ENCODE results near the gene RPL10. TPM values are rescaled to one million over a fixed set of nuclear protein-coding genes. Genes with fewer than 3 reads are reported as not detected.
A peak's percentile ranks its signal among the peaks of the same experiment; 100 is the strongest.

Gene RPL10
- 2,633 and 2,739 TPM in 2 replicates for total RNA-seq (2021; fragmentation: NEBNext Ultra II Directional; extraction: Animal tissue kit (Norgen Biotek cat#: 25700))
- polyA plus RNA-seq (2011; rRNA removed): 4,127 and 4,293 TPM in 2 replicates
- polyA plus RNA-seq (2011; cell fraction: cytosol; rRNA removed): 5,761 TPM
- polyA plus RNA-seq (2011; cell fraction: nucleus; rRNA removed): 3,153 TPM
- 3,130 to 3,861 TPM (median 3,536 TPM) in 4 replicates for polyA plus RNA-seq (2012, experiment 1 of 2)
- 7,339 TPM for polyA plus RNA-seq (2012, experiment 2 of 2)
- 3,375 TPM for polyA plus RNA-seq (2013, experiment 1 of 2)
- 3,168 TPM for polyA plus RNA-seq (2013, experiment 2 of 2)
- 1,237 and 1,471 TPM in 2 replicates for polyA minus RNA-seq (2011; rRNA and poly(A)+ RNA removed)
- polyA minus RNA-seq (2011; cell fraction: cytosol; rRNA and poly(A)+ RNA removed): 1,290 TPM
- 850 TPM for polyA minus RNA-seq (2011; cell fraction: nucleus; rRNA and poly(A)+ RNA removed)
- long read RNA-seq, experiment 1, transcript RPL10-201 (6 exons, 2,278 nt): major isoform, 1,443 of 1,850 reads
- long read RNA-seq, experiment 1, transcript RPL10-204 (7 exons, 2,318 nt): minor isoform, 32 of 1,850 reads
- long read RNA-seq, experiment 1, transcript RPL10-211 (5 exons, 802 nt): minor isoform, 15 of 1,850 reads
- long read RNA-seq, experiment 1, partial matches to known transcripts: 315 of 1,850 reads
- long read RNA-seq, experiment 1, other reads (novel, unspliced or antisense): 41 of 1,850 reads
- long read RNA-seq, experiment 2, transcript RPL10-211 (5 exons, 802 nt): minor isoform, 5 of 316 reads
- long read RNA-seq, experiment 2, transcript RPL10-204 (7 exons, 2,318 nt): minor isoform, 62 of 316 reads
- long read RNA-seq, experiment 2, transcript RPL10-201 (6 exons, 2,278 nt): major isoform, 196 of 316 reads
- long read RNA-seq, experiment 2, partial matches to known transcripts: 26 of 316 reads
- long read RNA-seq, experiment 2, other reads (novel, unspliced or antisense): 16 of 316 reads

GRCh38 chrX:154397888-154398667 lies at the start of gene RPL10:
RPL10 (plus strand) TSS chrX:154398377; CDS start chrX:154398520, 143 bp downstream.
- Histone ChIP-seq H3K9ac (replicated peaks in 1 of 4; ENCODE audit: extremely low read depth in 1 of 4, low read depth in 3 of 4, low read length in 3 of 4) (peak within 1 kb of the TSS; percentile 62 to 99 (median 95)), H3K36me3 (ENCODE audit: control insufficient read depth in 2 of 4, insufficient read depth in 4 of 4, low read length in 3 of 4) (peaks cover 13 to 25% (median 19%) of the 10 kb centered on the region in 4 experiments), H3K79me2 (ENCODE audit: control insufficient read depth in 1 of 2, insufficient read depth in 2 of 2, low read length in 2 of 2) (peaks cover 0 to 15% of the 10 kb centered on the region in 2 experiments; a peak in 2 of 4 replicates), H2BK12ac (ENCODE audit: low read depth, low read length) (no peak within 1 kb of the TSS; the same call in 1 of the 2 replicates), H3K9me3 (ENCODE audit: insufficient read depth in 2 of 2, low read depth in 1 of 2, low read length in 1 of 2) (no peaks in the 10 kb centered on the region), H4K91ac (replicated peaks; ENCODE audit: insufficient read length, low read length) (peak within 1 kb of the TSS; percentile 84), H2BK20ac (ENCODE audit: low read length) (no peak within 1 kb of the TSS), H2BK15ac (ENCODE audit: low read length) (no peak within 1 kb of the TSS), H3K23me2 (ENCODE audit: low read depth, low read length) (peaks cover 6% of the 10 kb centered on the region; the same call in 1 of the 2 replicates), H3K27me3 (replicated peaks in 1 of 4; ENCODE audit: control insufficient read depth in 3 of 4, extremely low read depth in 1 of 4, insufficient read depth in 3 of 4, low read length in 3 of 4) (no peaks in the 10 kb centered on the region), H3K56ac (replicated peaks; ENCODE audit: insufficient read length, low read depth, low read length) (peak within 1 kb of the TSS; percentile 85), H3K27ac (ENCODE audit: low read depth, low read length) (peak within 1 kb of the TSS; percentile 95), H2AFZ (ENCODE audit: low read length) (no peak within 1 kb of the TSS), H2BK120ac (replicated peaks; ENCODE audit: low read depth, low read length) (no peak within 1 kb of the TSS), H3K4me2 (ENCODE audit: insufficient read depth in 1 of 2, low read depth in 2 of 2, low read length in 2 of 2) (peak within 1 kb of the TSS; percentile 84 to 85), H3K14ac (ENCODE audit: insufficient read length) (no peak within 1 kb of the TSS), H4K8ac (ENCODE audit: extremely low read depth, insufficient read depth, low read length) (peak within 1 kb of the TSS; percentile 95; the same call in 1 of the 2 replicates), H3K79me1 (ENCODE audit: low read depth, low read length) (no peaks in the 10 kb centered on the region), H3K18ac (ENCODE audit: extremely low read depth, low read length) (peak within 1 kb of the TSS; percentile 93), H2AK5ac (ENCODE audit: low read depth, low read length) (0 out of 2 replicates have a peak within 1 kb of the TSS, but pooled peaks have one; percentile 16), H2BK5ac (ENCODE audit: low read depth, low read length) (peak within 1 kb of the TSS; percentile 85), H3K4me1 (replicated peaks in 1 of 4; ENCODE audit: control insufficient read depth in 3 of 4, insufficient read depth in 4 of 4, low read length in 3 of 4) (peaks cover 0 to 6% (median 0%) of the 10 kb centered on the region in 4 experiments; a peak in 2 of 7 replicates), H4K5ac (ENCODE audit: insufficient read length, low read depth, low read length) (peak within 1 kb of the TSS; percentile 86), H4K20me1 (replicated peaks in 1 of 2; ENCODE audit: control insufficient read depth in 1 of 2, insufficient read depth in 2 of 2, low read length in 2 of 2) (peaks cover 3 to 4% of the 10 kb centered on the region in 2 experiments), H3K4me3 (ENCODE audit: extremely low read depth in 1 of 4, insufficient read depth in 2 of 4, low read depth in 3 of 4, low read length in 4 of 4) (peak within 1 kb of the TSS; percentile 82 to 99 (median 96)), H3K4ac (replicated peaks; ENCODE audit: insufficient read length, low read depth, low read length) (peak within 1 kb of the TSS; percentile 95), H3K23ac (ENCODE audit: insufficient read length) (no peak within 1 kb of the TSS)
- DNase-seq (ENCODE audit: low read depth in 1 of 2, low spot score in 2 of 2) (peak; percentile 86 to 89), FAIRE-seq (peak; percentile 13)
- POLR2A ChIA-PET (ENCODE audit: partially characterized antibody): interaction anchor here (0.6 to 8.4 kb wide), 41 partner anchors 11 to 323 kb away, joined by 3 to 124 read pairs (median 5); partner anchors contain the start of genes ATP6AP1, DNASE1L1, EMD and FAM3A
- CTCF ChIA-PET (ENCODE audit: partially characterized antibody): interaction anchor here (0.8 to 4.9 kb wide), 7 partner anchors 11 to 451 kb away, joined by 3 to 20 read pairs (median 3); partner anchors contain the start of genes DNASE1L1 and FLNA
- WGBS, 2 experiments (ENCODE audit: extremely low coverage in 1 of 2, insufficient coverage in 1 of 2, insufficient read length in 1 of 2, insufficient replicate concordance in 2 of 2, low coverage in 1 of 2, low lambda C conversion rate in 2 of 2, missing lambda C conversion rate in 1 of 2): 2% methylated on average over 39 of the region's 69 CpGs; no CpG with 5 or more reads in 1 of the 2 experiments
- TF ChIP-seq GTF2F1 (IDR thresholded peaks at IDR 0.05; ENCODE audit: borderline replicate concordance, low read depth, low read length) (peak; percentile 95), BACH1 (IDR thresholded peaks at IDR 0.05; ENCODE audit: low read length) (no peak), CTBP2 (IDR thresholded peaks at IDR 0.05; ENCODE audit: borderline replicate concordance, insufficient read depth, insufficient read length, low read length) (no peak), USF2 (IDR thresholded peaks at IDR 0.05; ENCODE audit: low read length) (no peak), BCL11A (IDR thresholded peaks at IDR 0.05; ENCODE audit: low read depth in 2 of 2, low read length in 2 of 2) (no peak)
